Activated T-cell treated with anti-CD3 and anti-CD28 coated beads, Interleukin-2, amount 50 U/mL, for 4 hours (primary cell): Measurements from ENCODE around the gene SUSD1. TPM values are rescaled to one million over a fixed set of nuclear protein-coding genes. Genes with fewer than 3 reads are reported as not detected.

ENCODE experiments used
- ATAC-seq, 2 donors: fragments of 200-7000 bp; cut with Tn5 transposase; one replicate each; pipeline ENCODE4 v1.10.0; 2021
- DNase-seq: peaks from one replicate; pipeline ENCODE4 v3.0.0-alpha.2; 2020
- H3K27me3 Mint-ChIP-seq: one replicate; pipeline ENCODE4 v1.8.0; 2021; ENCODE audit warnings: low read depth, mixed read lengths
- H3K36me3 Mint-ChIP-seq: one replicate; pipeline ENCODE4 v1.8.0; 2022; ENCODE audit warnings: mixed read lengths; ENCODE audit not compliant: insufficient read depth
- H3K4me1 Mint-ChIP-seq: one replicate; pipeline ENCODE4 v1.8.0; 2021; ENCODE audit warnings: low read depth, mixed read lengths
- H3K4me3 Mint-ChIP-seq: one replicate; pipeline ENCODE4 v1.8.0; 2021; ENCODE audit warnings: mild to moderate bottlenecking, moderate library complexity, mixed read lengths
- H3K9me3 Mint-ChIP-seq: one replicate; pipeline ENCODE4 v1.8.0; 2021; ENCODE audit warnings: mixed read lengths
- total RNA-seq, 3 donors: library from RNA; stranded (reverse); gene quantifications; one replicate each; pipeline ENCODE4 v1.2.1, GENCODE V29; 2021

The SUSD1 gene
- total RNA-seq, 3 donors from 2014 or later: 2.3 to 2.7 (median 2.4) TPM

GRCh38 chr9:112065806-112066606, 109.1 kb downstream of the SUSD1 start:
- no peaks in the 10 kb centered on the region for H3K9me3 Mint-ChIP-seq
- no peak overlapping the region for H3K4me3 Mint-ChIP-seq
- DNase-seq (no peak), ATAC-seq (peak in 1 of 2 donors; percentile 22)
- no peaks in the 10 kb centered on the region for H3K27me3 Mint-ChIP-seq
- H3K36me3 Mint-ChIP-seq: peaks cover 10% of the 10 kb centered on the region
- H3K4me1 Mint-ChIP-seq: peaks cover 10% of the 10 kb centered on the region

GRCh38 chr9:112064871-112065270, 110.2 kb downstream of the SUSD1 start:
- Mint-ChIP-seq H3K4me3 (no peak overlapping the region), H3K27me3 (no peaks in the 10 kb centered on the region), H3K36me3 (peaks cover 4% of the 10 kb centered on the region), H3K9me3 (no peaks in the 10 kb centered on the region), H3K4me1 (peaks cover 11% of the 10 kb centered on the region)
- ATAC-seq: no peak
- DNase-seq: no peak

- H3K36me3 Mint-ChIP-seq: peaks cover 3% of the 10 kb centered on the region
- no peak for ATAC-seq
- no peaks in the 10 kb centered on the region for H3K9me3 Mint-ChIP-seq
- H3K27me3 Mint-ChIP-seq: no peaks in the 10 kb centered on the region
- peaks cover 11% of the 10 kb centered on the region for H3K4me1 Mint-ChIP-seq
- H3K4me3 Mint-ChIP-seq: no peak overlapping the region
- no peak for DNase-seq
Observed at GRCh38 chr9:112063586-112063985, 111.5 kb downstream of the SUSD1 start.

GRCh38 chr9:112063151-112063550, 111.9 kb downstream of the SUSD1 start:
- Mint-ChIP-seq H3K4me3 (no peak overlapping the region), H3K27me3 (no peaks in the 10 kb centered on the region), H3K9me3 (no peaks in the 10 kb centered on the region), H3K36me3 (peaks cover 2% of the 10 kb centered on the region), H3K4me1 (peaks cover 11% of the 10 kb centered on the region)
- no peak for ATAC-seq
- no peak for DNase-seq

- Mint-ChIP-seq H3K4me3 (no peak overlapping the region), H3K9me3 (no peaks in the 10 kb centered on the region), H3K36me3 (peaks cover 7% of the 10 kb centered on the region), H3K4me1 (peaks cover 15% of the 10 kb centered on the region), H3K27me3 (no peaks in the 10 kb centered on the region)
- peak; percentile 73 to 74 for ATAC-seq
- no peak for DNase-seq
Observed at GRCh38 chr9:112061152-112061740, 113.9 kb downstream of the SUSD1 start.

- ATAC-seq (no peak), DNase-seq (no peak)
- no peak overlapping the region for H3K4me3 Mint-ChIP-seq
- H3K4me1 Mint-ChIP-seq: peaks cover 17% of the 10 kb centered on the region
- H3K27me3 Mint-ChIP-seq: no peaks in the 10 kb centered on the region
- no peaks in the 10 kb centered on the region for H3K9me3 Mint-ChIP-seq
- H3K36me3 Mint-ChIP-seq: peaks cover 7% of the 10 kb centered on the region
Observed at GRCh38 chr9:112059966-112060320, 115.2 kb downstream of the SUSD1 start.

- Mint-ChIP-seq H3K36me3 (peaks cover 7% of the 10 kb centered on the region), H3K27me3 (no peaks in the 10 kb centered on the region), H3K9me3 (no peaks in the 10 kb centered on the region), H3K4me1 (peaks cover 17% of the 10 kb centered on the region), H3K4me3 (no peak overlapping the region)
- ATAC-seq: no peak
- no peak for DNase-seq
Observed at GRCh38 chr9:112059145-112059965, 115.7 kb downstream of the SUSD1 start.

GRCh38 chr9:112056996-112057395, 118.1 kb downstream of the SUSD1 start:
- ATAC-seq: no peak
- H3K9me3 Mint-ChIP-seq: no peaks in the 10 kb centered on the region
- no peak overlapping the region for H3K4me3 Mint-ChIP-seq
- no peak for DNase-seq
- peaks cover 17% of the 10 kb centered on the region for H3K4me1 Mint-ChIP-seq
- no peaks in the 10 kb centered on the region for H3K27me3 Mint-ChIP-seq
- H3K36me3 Mint-ChIP-seq: peaks cover 12% of the 10 kb centered on the region

GRCh38 chr9:112054916-112055315, 120.2 kb downstream of the SUSD1 start:
- Mint-ChIP-seq H3K4me1 (peaks cover 6% of the 10 kb centered on the region), H3K36me3 (peaks cover 13% of the 10 kb centered on the region), H3K4me3 (no peak overlapping the region), H3K9me3 (no peaks in the 10 kb centered on the region), H3K27me3 (no peaks in the 10 kb centered on the region)
- ATAC-seq (no peak), DNase-seq (no peak)

GRCh38 chr9:112051812-112052211, 123.3 kb downstream of the SUSD1 start:
- no peaks in the 10 kb centered on the region for H3K27me3 Mint-ChIP-seq

GRCh38 chr9:112050544-112051475, 124.3 kb downstream of the SUSD1 start:
- peaks cover 9% of the 10 kb centered on the region for H3K4me1 Mint-ChIP-seq
- H3K36me3 Mint-ChIP-seq: peaks cover 19% of the 10 kb centered on the region
- DNase-seq (no peak), ATAC-seq (no peak)
- no peaks in the 10 kb centered on the region for H3K27me3 Mint-ChIP-seq
- no peak overlapping the region for H3K4me3 Mint-ChIP-seq
- H3K9me3 Mint-ChIP-seq: peaks cover 13% of the 10 kb centered on the region

More at GRCh38 chr9:112051812-112052211, 123.3 kb downstream of the SUSD1 start:
- no peak for ATAC-seq
- peaks cover 19% of the 10 kb centered on the region for H3K36me3 Mint-ChIP-seq
- no peak overlapping the region for H3K4me3 Mint-ChIP-seq
- H3K9me3 Mint-ChIP-seq: peaks cover 13% of the 10 kb centered on the region
- peaks cover 13% of the 10 kb centered on the region for H3K4me1 Mint-ChIP-seq
- DNase-seq: no peak

GRCh38 chr9:112049811-112050516, 125.1 kb downstream of the SUSD1 start:
- ATAC-seq: no peak

GRCh38 chr9:112048924-112049691, 126.0 kb downstream of the SUSD1 start:
- H3K4me1 Mint-ChIP-seq: peaks cover 9% of the 10 kb centered on the region
- peaks cover 13% of the 10 kb centered on the region for H3K9me3 Mint-ChIP-seq
- DNase-seq: no peak
- no peaks in the 10 kb centered on the region for H3K27me3 Mint-ChIP-seq
- peaks cover 26% of the 10 kb centered on the region for H3K36me3 Mint-ChIP-seq
- no peak overlapping the region for H3K4me3 Mint-ChIP-seq
- ATAC-seq: no peak

More at GRCh38 chr9:112049811-112050516, 125.1 kb downstream of the SUSD1 start:
- Mint-ChIP-seq H3K4me3 (no peak overlapping the region), H3K9me3 (peaks cover 13% of the 10 kb centered on the region), H3K27me3 (no peaks in the 10 kb centered on the region), H3K4me1 (peaks cover 9% of the 10 kb centered on the region), H3K36me3 (peaks cover 26% of the 10 kb centered on the region)
- no peak for DNase-seq
